Suprapubic skin (tissue), 4 donors: ENCODE data around the gene TEKT3. TPM values are rescaled to one million over a fixed set of nuclear protein-coding genes. Genes with fewer than 3 reads are reported as not detected.

Source experiments
- DNase-seq, 2 donors: peaks; one replicate each; pipeline ENCODE4 v3.0.0-alpha.2; 2019; ENCODE audit warnings: low spot score in 2 of 2
- H3K27ac ChIP-seq: fragments of 200-600 bp; sonication (generic); one replicate; pipeline ENCODE4 v1.5.1; 2019
- H3K27me3 ChIP-seq: fragments of 200-600 bp; sonication (generic); one replicate; pipeline ENCODE4 v1.5.1; 2019
- H3K36me3 ChIP-seq: fragments of 200-600 bp; sonication (generic); one replicate; pipeline ENCODE4 v1.5.1; 2019
- H3K4me1 ChIP-seq: fragments of 200-600 bp; sonication (generic); one replicate; pipeline ENCODE4 v1.5.1; 2019
- H3K4me3 ChIP-seq: fragments of 200-600 bp; sonication (generic); one replicate; pipeline ENCODE4 v1.5.1; 2019; ENCODE audit warnings: mild to moderate bottlenecking
- H3K9me3 ChIP-seq: fragments of 200-600 bp; sonication (generic); one replicate; pipeline ENCODE4 v1.5.1; 2019
- EP300 ChIP-seq: sonication (generic); formaldehyde crosslinking; IDR thresholded peaks from one replicate; pipeline ENCODE4 v1.6.1; 2017; ENCODE audit warnings: antibody characterized with exemption
- POLR2A ChIP-seq, 2 donors: fragments of 450-650 bp; IDR thresholded peaks; one replicate each; pipeline ENCODE4 v1.6.1; 2017; ENCODE audit warnings: antibody characterized with exemption in 2 of 2, mild to moderate bottlenecking in 2 of 2, moderate library complexity in 2 of 2
- POLR2AphosphoS5 ChIP-seq, 3 donors: sonication (generic); formaldehyde crosslinking; IDR thresholded peaks; one replicate each; pipeline ENCODE4 v1.6.1; 2017; ENCODE audit warnings: antibody characterized with exemption in 3 of 3
- WGBS: methylation state at CpG from one replicate; pipeline ENCODE4 v1.1.5; 2018; 5-methylcytosine and 5-hydroxymethylcytosine counted together
- total RNA-seq, 4 donors: library from RNA; depleted of rRNA; stranded (reverse); fragments of >200 nt; gene quantifications; one replicate each; pipeline ENCODE4 v1.1.0, GENCODE V29; 2016
- TF ChIP-seq, protein P1 (sequence below), 2 donors: fragments of 200-600 bp in 1 of 2; fragments of 450-650 bp in 1 of 2; sonication (generic) in 1 of 2; IDR thresholded peaks; one replicate each; pipeline ENCODE4 v1.5.1; 2016 to 2019; ENCODE audit warnings: antibody characterized with exemption in 2 of 2, mild to moderate bottlenecking in 1 of 2, moderate library complexity in 1 of 2

Gene TEKT3
- total RNA-seq, 4 donors from 2014 or later = not detected

DNA sequence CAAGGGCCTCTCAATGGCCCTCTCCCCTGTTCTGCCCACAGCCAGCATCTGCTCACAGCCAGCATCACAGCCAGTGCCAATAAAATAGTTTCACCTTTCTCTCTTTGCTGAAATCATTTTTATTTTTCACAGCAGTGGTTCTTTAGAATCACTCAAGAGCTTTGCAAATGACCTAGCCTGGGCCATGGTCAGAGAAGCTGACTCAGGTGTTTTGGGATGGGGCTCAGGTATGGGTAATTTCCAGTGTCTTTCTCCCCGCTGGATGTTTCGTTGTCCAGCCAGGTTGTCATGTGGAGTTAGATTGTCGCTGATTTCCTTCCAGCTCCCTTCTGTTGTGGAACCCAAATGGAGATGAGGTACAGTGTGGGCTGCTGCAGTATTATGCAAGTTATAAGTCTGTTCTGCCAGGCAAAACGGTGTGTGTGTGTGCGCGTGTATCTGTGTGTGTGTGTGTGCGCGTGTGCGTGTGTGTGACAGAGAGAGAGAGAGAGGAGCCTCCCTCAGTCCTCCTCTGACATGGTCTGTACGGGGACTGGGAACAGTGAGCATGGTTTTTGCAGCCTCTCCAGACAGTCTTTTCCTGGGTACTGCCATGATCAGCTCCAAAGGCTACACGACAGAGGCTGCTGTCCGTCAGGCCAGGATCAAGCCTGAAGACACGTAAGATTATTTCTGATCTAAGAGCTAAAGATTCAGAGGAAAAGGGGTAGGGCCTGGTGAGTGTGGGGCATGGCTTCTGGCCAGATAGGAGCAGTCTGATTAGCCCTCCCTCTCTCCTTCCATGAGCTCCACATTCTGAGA lies 74.9 kb downstream of the TEKT3 start:
- H3K4me1 ChIP-seq = peaks cover 31% of the 10 kb centered on the region
- no peak overlapping the region for H3K4me3 ChIP-seq
- H3K27me3 ChIP-seq = no peaks in the 10 kb centered on the region
- no peaks in the 10 kb centered on the region for H3K36me3 ChIP-seq
- DNase-seq = no peak
- 91% methylated on average over 13 of the region's 13 CpGs for WGBS
- no peaks in the 10 kb centered on the region for H3K9me3 ChIP-seq
- H3K27ac ChIP-seq = no peak overlapping the region
- no peak for TF ChIP-seq POLR2A (IDR thresholded peaks at IDR 0.05)
- no peak for TF ChIP-seq EP300
- TF ChIP-seq, protein P1, sequence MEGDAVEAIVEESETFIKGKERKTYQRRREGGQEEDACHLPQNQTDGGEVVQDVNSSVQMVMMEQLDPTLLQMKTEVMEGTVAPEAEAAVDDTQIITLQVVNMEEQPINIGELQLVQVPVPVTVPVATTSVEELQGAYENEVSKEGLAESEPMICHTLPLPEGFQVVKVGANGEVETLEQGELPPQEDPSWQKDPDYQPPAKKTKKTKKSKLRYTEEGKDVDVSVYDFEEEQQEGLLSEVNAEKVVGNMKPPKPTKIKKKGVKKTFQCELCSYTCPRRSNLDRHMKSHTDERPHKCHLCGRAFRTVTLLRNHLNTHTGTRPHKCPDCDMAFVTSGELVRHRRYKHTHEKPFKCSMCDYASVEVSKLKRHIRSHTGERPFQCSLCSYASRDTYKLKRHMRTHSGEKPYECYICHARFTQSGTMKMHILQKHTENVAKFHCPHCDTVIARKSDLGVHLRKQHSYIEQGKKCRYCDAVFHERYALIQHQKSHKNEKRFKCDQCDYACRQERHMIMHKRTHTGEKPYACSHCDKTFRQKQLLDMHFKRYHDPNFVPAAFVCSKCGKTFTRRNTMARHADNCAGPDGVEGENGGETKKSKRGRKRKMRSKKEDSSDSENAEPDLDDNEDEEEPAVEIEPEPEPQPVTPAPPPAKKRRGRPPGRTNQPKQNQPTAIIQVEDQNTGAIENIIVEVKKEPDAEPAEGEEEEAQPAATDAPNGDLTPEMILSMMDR (IDR thresholded peaks at IDR 0.05) = no peak

DNA sequence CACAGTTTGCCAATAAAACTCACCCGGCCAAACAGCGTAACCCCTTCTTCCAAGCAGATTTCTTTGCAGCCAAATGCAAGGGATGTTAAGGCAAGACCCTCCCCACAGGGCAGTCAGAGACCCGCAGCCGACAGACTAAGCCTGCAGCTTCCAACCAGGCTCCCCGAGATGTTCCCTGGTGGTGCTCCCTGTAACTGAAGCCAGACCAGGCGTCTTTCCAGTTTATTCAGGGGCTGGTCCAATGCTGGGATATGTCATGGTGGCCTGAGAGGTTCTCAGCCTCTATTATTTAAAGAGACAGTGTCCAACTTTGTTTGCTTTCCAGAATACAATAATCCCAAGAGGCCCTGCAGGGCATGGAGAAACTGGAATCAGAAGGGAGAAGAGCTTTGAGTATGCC lies 76.3 kb downstream of the TEKT3 start, which contains the start of gene PMP22:
TSS of gene PMP22 (minus strand) at position 196 of the 400 bp plus-strand sequence. CDS start 4,599 bp downstream, outside the sequence.
- TF ChIP-seq, protein P1 (IDR thresholded peaks at IDR 0.05) = no peak
- TF ChIP-seq POLR2AphosphoS5 (IDR thresholded peaks at IDR 0.05) (no peak), EP300 (no peak), POLR2A (IDR thresholded peaks at IDR 0.05) (no peak)
- Histone ChIP-seq H3K4me3 (peak within 1 kb of the TSS; percentile 67), H3K9me3 (no peaks in the 10 kb centered on the region), H3K27me3 (no peaks in the 10 kb centered on the region), H3K27ac (peak within 1 kb of the TSS; percentile 25), H3K36me3 (no peaks in the 10 kb centered on the region), H3K4me1 (peaks cover 41% of the 10 kb centered on the region)
- DNase-seq = no peak
- WGBS = 50% methylated on average over 4 of the region's 6 CpGs

GRCh38 chr17:15264542-15264941 lies 76.9 kb downstream of the TEKT3 start:
- peak overlapping the region; percentile 67 for H3K4me3 ChIP-seq
- 31% methylated on average over 2 of the region's 2 CpGs for WGBS

GRCh38 chr17:15263680-15264079 lies 77.7 kb downstream of the TEKT3 start:
- Histone ChIP-seq H3K27me3 (no peaks in the 10 kb centered on the region), H3K36me3 (peaks cover 7% of the 10 kb centered on the region), H3K9me3 (no peaks in the 10 kb centered on the region), H3K27ac (peak overlapping the region; percentile 97), H3K4me3 (peak overlapping the region; percentile 67), H3K4me1 (peaks cover 54% of the 10 kb centered on the region)
- 21% methylated on average over 3 of the region's 3 CpGs for WGBS
- no peak for DNase-seq
- TF ChIP-seq EP300 (no peak), POLR2A (IDR thresholded peaks at IDR 0.05) (no peak), POLR2AphosphoS5 (IDR thresholded peaks at IDR 0.05) (no peak)
- TF ChIP-seq, protein P1 (IDR thresholded peaks at IDR 0.05) = no peak

More at GRCh38 chr17:15264542-15264941, 76.9 kb downstream of the TEKT3 start:
- Histone ChIP-seq H3K4me1 (peaks cover 45% of the 10 kb centered on the region), H3K36me3 (no peaks in the 10 kb centered on the region), H3K9me3 (no peaks in the 10 kb centered on the region), H3K27me3 (no peaks in the 10 kb centered on the region), H3K27ac (peak overlapping the region; percentile 25)
- TF ChIP-seq EP300 (no peak), POLR2AphosphoS5 (IDR thresholded peaks at IDR 0.05) (no peak), POLR2A (IDR thresholded peaks at IDR 0.05) (no peak)
- TF ChIP-seq, protein P1 (IDR thresholded peaks at IDR 0.05) = no peak
- DNase-seq = no peak

DNA sequence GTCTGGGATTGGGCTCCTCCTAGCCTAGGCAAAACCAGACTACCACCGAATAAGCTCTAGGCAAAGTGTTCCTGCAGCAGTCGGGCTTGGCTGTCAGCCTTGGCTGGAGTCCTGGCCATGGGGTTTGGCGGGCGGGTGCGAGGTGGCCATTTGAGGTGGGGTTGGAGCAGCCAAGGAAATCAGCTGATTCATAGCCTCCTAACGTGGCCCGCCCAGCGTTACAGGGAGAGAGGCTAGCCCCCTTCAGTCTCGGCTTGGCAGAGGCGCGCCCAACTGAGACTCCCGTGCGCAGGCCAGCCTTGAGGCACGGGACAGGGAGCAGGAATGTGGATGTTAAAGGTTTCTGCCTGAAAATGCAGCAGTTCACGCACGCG lies 78.2 kb downstream of the TEKT3 start:
- peak overlapping the region; percentile 67 for H3K4me3 ChIP-seq
- H3K27ac ChIP-seq = peak overlapping the region; percentile 97
- WGBS = 1% methylated on average over 12 of the region's 17 CpGs
- H3K4me1 ChIP-seq = peaks cover 59% of the 10 kb centered on the region
- TF ChIP-seq POLR2A (IDR thresholded peaks at IDR 0.05) (no peak), EP300 (no peak), POLR2AphosphoS5 (IDR thresholded peaks at IDR 0.05) (peak in 2 of 3 donors; percentile 43 to 62)
- TF ChIP-seq, protein P1 (IDR thresholded peaks at IDR 0.05) = no peak
- no peaks in the 10 kb centered on the region for H3K27me3 ChIP-seq
- H3K9me3 ChIP-seq = no peaks in the 10 kb centered on the region
- DNase-seq = peak; percentile 96
- peaks cover 12% of the 10 kb centered on the region for H3K36me3 ChIP-seq
